ENCODE results near the gene SLC34A3. TPM values are rescaled to one million over a fixed set of nuclear protein-coding genes. Genes with fewer than 3 reads are reported as not detected.

Gene SLC34A3
- total RNA-seq, 1 donor from 2014 or later = 0.23 TPM

DNA sequence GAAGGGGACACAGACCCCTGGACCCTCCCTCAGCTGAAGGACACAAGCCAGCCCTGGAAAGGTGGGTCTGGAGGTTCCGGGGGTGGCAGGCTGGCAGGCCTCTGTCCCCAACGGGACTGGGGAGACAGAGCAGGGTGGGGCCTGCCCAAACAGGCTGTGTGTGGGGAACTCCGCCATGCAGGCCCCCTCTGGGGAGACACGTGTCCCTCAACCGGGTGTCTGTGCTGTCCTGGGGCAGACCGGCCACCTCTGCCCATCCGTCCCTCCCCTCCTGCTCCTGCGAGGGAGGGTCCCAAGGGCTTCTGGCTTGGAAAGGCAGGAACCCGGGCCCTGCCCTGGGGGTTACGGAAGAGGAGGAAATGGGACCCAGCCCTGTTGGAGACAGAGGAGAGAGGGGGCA, 1.4 kb downstream of the SLC34A3 start:
- no peak for DNase-seq
- intact Hi-C loops (cut with DNase I) = no loop called here
- H3K4me3 ChIP-seq = no peak overlapping the region
- ATAC-seq = no peak
- H3K36me3 ChIP-seq = no peaks in the 10 kb centered on the region
- TF ChIP-seq, protein P1, sequence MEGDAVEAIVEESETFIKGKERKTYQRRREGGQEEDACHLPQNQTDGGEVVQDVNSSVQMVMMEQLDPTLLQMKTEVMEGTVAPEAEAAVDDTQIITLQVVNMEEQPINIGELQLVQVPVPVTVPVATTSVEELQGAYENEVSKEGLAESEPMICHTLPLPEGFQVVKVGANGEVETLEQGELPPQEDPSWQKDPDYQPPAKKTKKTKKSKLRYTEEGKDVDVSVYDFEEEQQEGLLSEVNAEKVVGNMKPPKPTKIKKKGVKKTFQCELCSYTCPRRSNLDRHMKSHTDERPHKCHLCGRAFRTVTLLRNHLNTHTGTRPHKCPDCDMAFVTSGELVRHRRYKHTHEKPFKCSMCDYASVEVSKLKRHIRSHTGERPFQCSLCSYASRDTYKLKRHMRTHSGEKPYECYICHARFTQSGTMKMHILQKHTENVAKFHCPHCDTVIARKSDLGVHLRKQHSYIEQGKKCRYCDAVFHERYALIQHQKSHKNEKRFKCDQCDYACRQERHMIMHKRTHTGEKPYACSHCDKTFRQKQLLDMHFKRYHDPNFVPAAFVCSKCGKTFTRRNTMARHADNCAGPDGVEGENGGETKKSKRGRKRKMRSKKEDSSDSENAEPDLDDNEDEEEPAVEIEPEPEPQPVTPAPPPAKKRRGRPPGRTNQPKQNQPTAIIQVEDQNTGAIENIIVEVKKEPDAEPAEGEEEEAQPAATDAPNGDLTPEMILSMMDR (IDR thresholded peaks at IDR 0.05) = no peak
- peaks cover 59% of the 10 kb centered on the region for H3K27me3 ChIP-seq
- no peak overlapping the region for H3K27ac ChIP-seq
- H3K4me1 ChIP-seq = peaks cover 9% of the 10 kb centered on the region
- no peaks in the 10 kb centered on the region for H3K9me3 ChIP-seq

DNA sequence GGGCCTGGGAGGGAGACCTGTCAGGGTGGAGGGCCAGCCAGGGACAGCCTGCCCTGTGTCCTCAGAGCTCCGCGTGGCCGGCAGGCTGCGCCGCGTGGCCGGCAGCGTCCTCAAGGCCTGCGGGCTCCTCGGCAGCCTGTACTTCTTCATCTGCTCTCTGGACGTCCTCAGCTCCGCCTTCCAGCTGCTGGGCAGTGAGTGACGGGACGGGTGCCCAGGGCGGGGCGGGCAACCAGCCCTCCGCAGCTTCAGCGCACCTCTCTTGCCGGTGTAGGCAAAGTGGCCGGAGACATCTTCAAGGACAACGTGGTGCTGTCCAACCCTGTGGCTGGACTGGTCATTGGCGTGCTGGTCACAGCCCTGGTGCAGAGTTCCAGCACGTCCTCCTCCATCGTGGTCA, 1.8 kb downstream of the SLC34A3 start:
- H3K4me1 ChIP-seq = peaks cover 9% of the 10 kb centered on the region
- no peaks in the 10 kb centered on the region for H3K9me3 ChIP-seq
- no peak for DNase-seq
- intact Hi-C loops (cut with DNase I) = no loop called here
- no peak overlapping the region for H3K4me3 ChIP-seq
- ATAC-seq = no peak
- H3K27ac ChIP-seq = no peak overlapping the region
- H3K27me3 ChIP-seq = peaks cover 59% of the 10 kb centered on the region
- H3K36me3 ChIP-seq = no peaks in the 10 kb centered on the region
- TF ChIP-seq, protein P1 (IDR thresholded peaks at IDR 0.05) = no peak

GRCh38 chr9:137233143-137233980, 2.7 kb downstream of the SLC34A3 start:
- Histone ChIP-seq H3K27me3 (peaks cover 55% of the 10 kb centered on the region), H3K36me3 (no peaks in the 10 kb centered on the region), H3K4me3 (no peak overlapping the region), H3K9me3 (no peaks in the 10 kb centered on the region), H3K27ac (no peak overlapping the region), H3K4me1 (peaks cover 9% of the 10 kb centered on the region)
- intact Hi-C loops (cut with DNase I) = no loop called here
- TF ChIP-seq, protein P1 (IDR thresholded peaks at IDR 0.05) = no peak
- no peak for ATAC-seq
- no peak for DNase-seq

DNA sequence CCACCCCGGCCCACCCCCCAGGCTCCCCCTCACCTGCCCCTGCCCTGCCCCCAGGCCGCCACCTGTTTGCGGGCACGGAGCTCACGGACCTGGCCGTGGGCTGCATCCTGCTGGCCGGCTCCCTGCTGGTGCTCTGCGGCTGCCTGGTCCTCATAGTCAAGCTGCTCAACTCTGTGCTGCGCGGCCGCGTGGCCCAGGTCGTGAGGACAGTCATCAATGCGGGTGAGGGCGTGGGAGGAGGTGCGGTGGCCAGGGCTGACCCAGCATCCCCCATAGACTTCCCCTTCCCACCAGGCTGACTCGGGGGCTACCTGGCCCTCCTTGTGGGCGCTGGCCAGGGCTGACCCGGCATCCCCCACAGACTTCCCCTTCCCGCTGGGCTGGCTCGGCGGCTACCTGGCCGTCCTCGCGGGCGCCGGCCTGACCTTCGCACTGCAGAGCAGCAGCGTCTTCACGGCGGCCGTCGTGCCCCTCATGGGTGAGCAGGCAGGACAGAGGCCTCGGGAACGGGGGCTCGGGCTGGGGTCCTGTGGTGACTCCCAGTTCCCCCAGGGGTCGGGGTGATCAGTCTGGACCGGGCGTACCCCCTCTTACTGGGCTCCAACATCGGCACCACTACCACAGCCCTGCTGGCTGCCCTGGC, 3.5 kb downstream of the SLC34A3 start:
- ATAC-seq = no peak
- intact Hi-C loops (cut with DNase I) = no loop called here
- TF ChIP-seq, protein P1 (IDR thresholded peaks at IDR 0.05) = no peak

DNA sequence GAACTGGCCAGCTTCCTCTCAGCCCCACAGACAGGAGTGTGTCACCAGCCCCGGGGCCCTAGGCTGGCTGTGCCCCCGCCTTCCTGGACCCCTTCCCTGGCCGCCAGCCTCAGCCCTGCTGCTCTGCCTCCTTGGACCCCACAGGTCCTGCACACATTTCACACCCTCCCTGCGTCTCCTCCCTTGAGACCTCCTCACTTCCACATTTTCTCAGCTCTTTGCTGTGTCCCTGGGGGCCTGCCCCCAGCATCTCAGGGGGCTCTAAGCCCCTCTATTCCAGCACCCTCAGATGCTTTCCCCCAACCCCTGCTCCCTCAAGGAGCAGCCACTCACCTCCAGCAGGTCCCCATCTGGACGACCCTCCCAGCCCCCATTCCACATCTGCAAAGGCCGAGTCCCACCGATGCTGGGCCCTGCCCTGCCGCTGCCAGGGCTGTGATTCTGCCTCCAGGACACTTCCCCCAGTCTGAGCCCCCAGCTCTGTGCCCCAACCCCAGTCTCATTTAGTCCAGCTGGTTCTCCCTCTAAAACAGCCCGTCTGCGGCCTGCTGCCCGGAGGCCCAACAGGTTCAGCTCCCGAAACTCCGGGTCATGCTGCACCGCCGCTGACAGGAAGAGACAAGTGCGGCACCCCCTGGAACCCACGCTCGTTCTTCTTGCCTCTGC, 4.2 kb downstream of the SLC34A3 start:
- peaks cover 22% of the 10 kb centered on the region for H3K4me1 ChIP-seq
- ATAC-seq = no peak
- H3K27ac ChIP-seq = no peak overlapping the region
- no peak overlapping the region for H3K4me3 ChIP-seq
- TF ChIP-seq, protein P1 (IDR thresholded peaks at IDR 0.05) = no peak
- no peak for DNase-seq
- no peaks in the 10 kb centered on the region for H3K36me3 ChIP-seq
- intact Hi-C loops (cut with DNase I) = no loop called here
- H3K9me3 ChIP-seq = no peaks in the 10 kb centered on the region
- H3K27me3 ChIP-seq = peaks cover 40% of the 10 kb centered on the region

More for the DNA sequence above, 3.5 kb downstream of the SLC34A3 start:
- Histone ChIP-seq H3K4me3 (no peak overlapping the region), H3K36me3 (no peaks in the 10 kb centered on the region), H3K9me3 (no peaks in the 10 kb centered on the region), H3K27me3 (peaks cover 47% of the 10 kb centered on the region), H3K4me1 (peaks cover 15% of the 10 kb centered on the region), H3K27ac (no peak overlapping the region)
- DNase-seq = no peak

Data from upper lobe of right lung (tissue), 1 donor.